ENCODE data around the gene PHKG2.

PHKG2 gene

GRCh38 chr16:30725418-30725792 is 22.8 kb upstream of the PHKG2 start:
- H3K4me3 ChIP-seq (replicated peaks; ENCODE audit: low read depth, low read length): no peak overlapping the region
- no peak for TF ChIP-seq CTCF (IDR thresholded peaks at IDR 0.05; ENCODE audit: low read depth, low read length, missing control alignments)
- no peak for DNase-seq (ENCODE audit: extremely low read depth, low read depth)

GRCh38 chr16:30728321-30728720 is 19.9 kb upstream of the PHKG2 start:
- no peak for DNase-seq (ENCODE audit: extremely low read depth, low read depth)
- TF ChIP-seq CTCF (IDR thresholded peaks at IDR 0.05; ENCODE audit: low read depth, low read length, missing control alignments): no peak
- H3K4me3 ChIP-seq (replicated peaks; ENCODE audit: low read depth, low read length): no peak overlapping the region

- TF ChIP-seq CTCF (IDR thresholded peaks at IDR 0.05; ENCODE audit: low read depth, low read length, missing control alignments): no peak
- no peak for DNase-seq (ENCODE audit: extremely low read depth, low read depth)
Measured at GRCh38 chr16:30728899-30729672, 19.1 kb upstream of the PHKG2 start.

GRCh38 chr16:30731411-30731810 is 16.8 kb upstream of the PHKG2 start:
- no peak overlapping the region for H3K4me3 ChIP-seq (replicated peaks; ENCODE audit: low read depth, low read length)
- no peak for TF ChIP-seq CTCF (IDR thresholded peaks at IDR 0.05; ENCODE audit: low read depth, low read length, missing control alignments)

More at GRCh38 chr16:30728899-30729672, 19.1 kb upstream of the PHKG2 start:
- no peak overlapping the region for H3K4me3 ChIP-seq (replicated peaks; ENCODE audit: low read depth, low read length)

GRCh38 chr16:30736995-30737793 is 11.0 kb upstream of the PHKG2 start:
- TF ChIP-seq CTCF (IDR thresholded peaks at IDR 0.05; ENCODE audit: low read depth, low read length, missing control alignments): no peak
- DNase-seq (ENCODE audit: extremely low read depth, low read depth): no peak
- H3K4me3 ChIP-seq (replicated peaks; ENCODE audit: low read depth, low read length): no peak overlapping the region

More at GRCh38 chr16:30731411-30731810, 16.8 kb upstream of the PHKG2 start:
- no peak for DNase-seq (ENCODE audit: extremely low read depth, low read depth)

GRCh38 chr16:30737794-30738648 is 10.2 kb upstream of the PHKG2 start:
- TF ChIP-seq CTCF (IDR thresholded peaks at IDR 0.05; ENCODE audit: low read depth, low read length, missing control alignments): no peak
- DNase-seq (ENCODE audit: extremely low read depth, low read depth): no peak

More at GRCh38 chr16:30737794-30738648, 10.2 kb upstream of the PHKG2 start:
- H3K4me3 ChIP-seq (replicated peaks; ENCODE audit: low read depth, low read length): no peak overlapping the region
